RKO (cell line): ENCODE measurements around the gene ACD.

Source experiments
- DNase-seq: peaks from one replicate; pipeline ENCODE4 v3.0.0-alpha.2; 2016; ENCODE audit warnings: low spot score

The ACD gene

DNA sequence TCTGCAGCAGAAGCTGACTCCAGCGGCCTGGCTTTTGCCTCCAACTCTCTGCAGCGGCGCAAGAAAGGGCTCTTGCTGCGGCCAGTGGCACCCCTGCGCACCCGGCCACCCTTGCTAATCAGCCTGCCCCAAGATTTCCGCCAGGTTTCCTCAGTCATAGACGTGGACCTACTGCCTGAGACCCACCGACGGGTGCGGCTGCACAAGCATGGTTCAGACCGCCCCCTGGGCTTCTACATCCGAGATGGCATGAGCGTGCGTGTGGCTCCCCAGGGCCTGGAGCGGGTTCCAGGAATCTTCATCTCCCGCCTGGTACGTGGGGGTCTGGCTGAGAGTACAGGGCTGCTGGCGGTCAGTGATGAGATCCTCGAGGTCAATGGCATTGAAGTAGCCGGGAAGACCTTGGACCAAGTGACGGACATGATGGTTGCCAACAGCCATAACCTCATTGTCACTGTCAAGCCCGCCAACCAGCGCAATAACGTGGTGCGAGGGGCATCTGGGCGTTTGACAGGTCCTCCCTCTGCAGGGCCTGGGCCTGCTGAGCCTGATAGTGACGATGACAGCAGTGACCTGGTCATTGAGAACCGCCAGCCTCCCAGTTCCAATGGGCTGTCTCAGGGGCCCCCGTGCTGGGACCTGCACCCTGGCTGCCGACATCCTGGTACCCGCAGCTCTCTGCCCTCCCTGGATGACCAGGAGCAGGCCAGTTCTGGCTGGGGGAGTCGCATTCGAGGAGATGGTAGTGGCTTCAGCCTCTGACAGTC is 2.0 kb upstream of the ACD start:
- DNase-seq, result no peak

DNA sequence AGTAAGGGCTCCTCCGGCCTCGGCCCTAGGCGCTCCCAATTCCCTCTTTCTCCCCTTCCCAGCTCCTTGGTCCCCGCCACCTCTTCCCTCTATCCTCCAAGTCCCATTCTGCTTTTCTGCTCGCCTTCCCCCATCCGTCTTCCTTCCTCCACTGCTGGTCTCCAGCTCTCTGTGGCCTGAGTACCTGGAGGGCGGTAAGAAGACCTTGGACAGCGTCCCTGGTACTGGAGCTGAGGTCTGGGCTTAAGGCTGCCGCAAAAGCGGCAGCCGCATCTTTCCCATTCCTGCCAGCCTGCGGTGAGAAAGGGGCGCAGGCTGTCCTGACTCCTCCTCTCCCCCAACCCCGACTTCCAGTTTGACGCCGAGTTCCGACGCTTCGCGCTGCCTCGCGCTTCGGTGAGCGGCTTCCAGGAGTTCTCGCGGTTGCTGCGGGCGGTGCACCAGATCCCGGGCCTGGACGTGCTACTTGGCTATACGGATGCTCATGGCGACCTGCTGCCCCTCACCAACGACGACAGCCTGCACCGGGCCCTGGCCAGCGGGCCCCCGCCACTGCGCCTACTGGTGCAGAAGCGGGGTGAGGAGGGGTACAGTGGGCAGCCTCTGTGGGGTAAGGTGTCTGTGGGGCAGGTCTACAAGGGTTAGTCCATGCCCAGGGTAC is 1.2 kb upstream of the ACD start:
- DNase-seq, result peak; percentile 35

DNA sequence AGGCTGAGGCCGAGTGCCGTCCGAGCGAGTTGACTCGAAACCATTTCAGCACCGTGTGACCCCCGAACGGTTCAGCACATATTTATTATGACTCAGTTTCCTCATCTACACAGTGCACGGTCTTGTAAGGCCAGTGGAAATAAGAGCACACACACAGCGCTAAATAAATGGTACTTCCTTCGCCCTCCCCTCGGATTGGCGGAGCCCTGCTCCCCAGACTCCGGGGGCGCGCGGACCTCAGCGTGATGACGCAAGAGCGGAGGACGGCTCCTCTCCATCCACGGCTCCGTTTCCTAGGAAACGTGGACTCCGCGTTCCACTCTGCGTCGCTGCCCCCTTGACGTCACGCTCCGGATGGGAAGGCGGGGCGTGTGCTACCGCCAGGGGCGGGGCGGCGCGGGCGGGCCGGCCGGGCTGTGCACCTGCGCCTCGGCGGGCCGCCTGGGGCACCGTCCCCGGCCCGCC is 536 bp upstream of the ACD start, which contains the start of gene PARD6A:
PARD6A (plus strand) TSS at position 397 of the 465 bp plus-strand sequence. CDS start 79 bp downstream, outside the sequence.
- DNase-seq, result peak; percentile 98

DNA sequence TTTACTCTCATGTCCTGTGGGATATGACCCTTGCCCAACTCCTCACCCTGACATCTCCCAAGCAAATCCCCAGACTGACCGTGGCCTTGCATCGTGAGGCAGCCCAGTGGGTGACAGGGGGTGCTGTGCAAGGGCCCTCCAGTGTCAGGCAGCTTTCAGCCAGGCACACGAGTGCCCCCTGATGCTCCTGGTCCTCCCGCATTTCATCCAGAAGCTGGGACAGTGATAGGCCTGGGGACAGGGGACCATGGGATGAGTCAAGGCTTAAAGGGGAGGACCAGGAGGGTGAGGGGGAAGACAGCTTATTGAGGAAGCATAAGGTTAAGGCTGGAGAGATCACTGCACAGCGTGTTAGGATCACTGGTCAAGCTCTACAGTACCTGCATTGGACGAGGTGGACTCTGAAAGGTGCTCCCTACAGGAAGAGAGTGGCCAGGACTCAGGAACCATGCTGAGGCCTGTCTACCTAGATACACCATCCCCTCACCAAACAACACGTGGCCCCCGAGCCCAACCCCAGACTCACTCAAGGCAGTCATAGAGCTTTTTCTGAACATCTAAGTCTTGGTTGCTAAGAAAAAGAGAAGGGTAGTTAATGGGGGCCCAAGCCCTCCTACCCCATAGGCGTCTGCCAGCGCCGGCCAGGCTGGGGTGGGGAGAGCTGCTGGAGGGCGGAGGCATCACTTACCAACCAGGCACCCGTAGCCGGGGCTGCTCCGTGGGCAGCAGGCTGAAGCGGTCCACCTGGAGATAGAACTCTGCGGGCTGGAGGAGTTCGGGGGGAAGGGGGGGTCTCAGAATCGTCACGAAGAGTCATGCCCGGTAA is 998 bp downstream of the ACD start:
- peak; percentile 34 for DNase-seq

DNA sequence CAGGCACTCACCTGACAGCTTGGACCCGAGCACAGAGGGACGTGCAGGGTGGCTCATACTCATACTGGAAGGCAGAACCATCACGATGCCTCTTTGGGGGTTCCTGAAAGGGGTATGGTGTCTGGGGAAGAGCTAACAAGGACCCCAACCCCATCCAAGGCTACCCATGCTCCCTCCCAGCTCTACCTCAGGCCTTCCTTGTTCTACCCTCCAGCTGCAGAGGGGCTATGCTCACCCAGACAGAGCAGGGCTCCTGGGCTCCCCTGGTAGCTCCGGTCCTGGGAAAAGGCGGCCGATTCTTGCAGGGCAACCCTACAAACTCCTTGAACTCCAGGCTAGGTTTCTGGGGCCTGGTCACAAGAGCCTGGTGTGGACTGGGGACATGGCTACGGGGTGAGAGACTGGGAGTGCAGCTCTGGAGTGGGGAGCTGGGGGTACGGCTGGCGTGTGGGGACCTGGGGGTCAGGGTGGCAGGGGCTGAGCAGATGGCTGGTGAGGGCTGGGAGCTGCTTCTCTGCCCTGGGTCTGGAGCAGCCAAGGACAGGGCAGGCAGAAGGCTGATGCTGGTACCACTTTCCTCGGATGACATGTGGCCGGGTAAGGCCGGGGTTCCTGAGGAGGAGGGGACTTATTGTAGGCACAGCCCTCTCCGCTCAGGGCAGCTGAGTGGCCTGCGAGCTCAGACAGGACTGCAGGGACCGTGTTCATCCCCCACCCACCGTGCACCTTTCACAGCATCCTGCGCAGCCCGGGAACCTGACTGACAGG is 2.1 kb downstream of the ACD start:
- no peak for DNase-seq

DNA sequence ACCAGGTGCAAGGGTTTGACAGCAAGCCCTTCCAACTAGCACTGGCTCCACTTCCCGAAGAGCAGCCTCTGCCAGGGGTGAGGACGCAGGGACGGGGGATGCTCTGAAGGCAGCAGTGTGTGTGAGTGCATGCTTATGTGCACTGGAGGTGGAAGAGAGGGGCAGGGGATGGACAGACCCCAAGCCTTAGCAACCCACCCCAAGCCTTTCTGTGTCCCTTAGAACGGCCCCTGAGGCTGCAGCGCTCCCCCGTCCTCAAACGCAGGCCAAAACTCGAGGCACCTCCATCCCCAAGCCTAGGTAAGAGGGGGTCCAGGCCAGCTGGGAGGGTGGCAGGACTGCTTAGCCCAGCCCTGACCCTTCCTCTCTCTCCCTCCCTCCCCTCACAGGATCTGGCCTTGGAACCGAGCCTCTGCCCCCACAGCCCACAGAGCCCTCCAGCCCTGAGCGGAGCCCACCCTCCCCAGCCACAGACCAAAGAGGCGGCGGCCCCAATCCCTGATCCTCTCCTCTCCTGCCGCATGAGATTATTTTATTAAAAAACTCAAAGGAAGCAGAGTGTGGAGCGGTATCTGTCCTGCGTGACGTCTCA is 2.9 kb downstream of the ACD start:
- DNase-seq, result no peak

DNA sequence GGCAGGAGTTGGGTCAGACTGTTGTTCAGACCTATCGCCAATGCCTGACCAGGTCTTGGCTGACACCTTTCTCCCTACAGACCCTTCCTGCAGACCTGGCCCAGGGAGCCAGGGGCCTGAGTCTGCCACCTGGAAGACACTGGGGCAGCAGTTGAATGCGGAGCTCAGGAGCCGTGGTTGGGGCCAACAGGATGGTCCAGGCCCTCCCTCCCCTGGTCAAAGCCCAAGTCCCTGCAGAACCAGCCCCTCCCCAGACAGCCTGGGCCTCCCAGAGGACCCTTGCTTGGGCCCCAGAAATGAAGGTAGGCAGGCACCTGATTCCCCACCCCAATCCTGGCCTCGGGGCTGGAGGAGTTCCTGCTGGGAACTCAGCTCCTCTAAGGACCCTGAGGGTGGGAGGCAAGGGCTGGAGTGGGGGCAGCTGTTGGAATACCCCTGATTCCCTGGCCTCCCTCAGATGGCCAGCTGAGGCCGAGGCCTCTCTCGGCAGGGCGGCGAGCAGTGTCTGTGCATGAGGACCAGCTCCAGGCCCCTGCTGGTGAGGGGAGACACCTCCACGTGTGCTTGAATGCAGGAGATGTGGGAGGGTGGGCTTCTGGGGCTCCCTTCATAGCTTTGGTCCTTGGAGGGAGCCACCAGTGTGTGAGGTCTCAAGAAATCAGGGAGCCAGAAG is 3.6 kb downstream of the ACD start:
- DNase-seq, result no peak

DNA sequence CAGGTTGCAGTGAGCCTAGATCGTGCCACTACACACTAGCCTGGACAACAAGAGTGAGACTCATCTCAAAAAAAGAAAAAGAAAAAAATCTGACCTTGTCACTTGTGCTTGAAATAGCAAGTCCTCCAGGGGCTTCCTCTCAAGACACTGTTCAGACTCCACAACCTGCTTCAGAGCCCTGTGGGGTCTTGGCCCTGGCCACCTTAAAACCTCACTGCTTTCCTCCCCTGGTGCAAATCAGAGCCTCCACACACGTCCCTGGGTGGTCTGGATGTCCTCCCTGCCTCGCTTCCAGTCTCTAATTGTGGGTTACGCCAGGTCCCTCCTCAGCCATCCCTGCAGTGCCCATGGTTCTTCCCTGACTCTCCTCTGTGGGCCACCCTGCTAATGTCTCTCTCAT is 4.7 kb downstream of the ACD start:
- DNase-seq, result no peak

DNA sequence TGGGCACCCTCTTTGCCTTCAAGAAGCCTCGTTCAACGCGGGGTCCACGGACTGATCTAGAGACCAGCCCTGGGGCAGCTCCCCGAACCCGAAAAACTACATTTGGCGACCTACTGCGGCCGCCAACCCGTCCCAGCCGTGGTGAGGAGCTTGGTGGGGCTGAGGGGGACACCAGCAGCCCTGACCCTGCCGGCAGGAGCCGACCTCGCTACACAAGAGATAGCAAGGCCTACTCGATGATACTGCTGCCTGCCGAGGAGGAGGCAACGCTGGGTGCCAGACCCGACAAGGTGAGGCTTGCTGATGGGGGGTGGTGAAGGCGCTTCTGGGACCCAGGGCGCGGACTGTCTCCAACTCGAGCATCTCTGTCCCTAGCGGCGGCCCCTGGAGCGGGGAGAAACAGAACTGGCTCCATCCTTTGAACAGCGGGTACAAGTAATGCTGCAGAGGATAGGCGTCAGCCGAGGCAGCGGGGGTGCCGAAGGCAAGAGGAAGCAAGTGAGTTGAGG is 5.6 kb downstream of the ACD start:
- DNase-seq, result no peak

DNA sequence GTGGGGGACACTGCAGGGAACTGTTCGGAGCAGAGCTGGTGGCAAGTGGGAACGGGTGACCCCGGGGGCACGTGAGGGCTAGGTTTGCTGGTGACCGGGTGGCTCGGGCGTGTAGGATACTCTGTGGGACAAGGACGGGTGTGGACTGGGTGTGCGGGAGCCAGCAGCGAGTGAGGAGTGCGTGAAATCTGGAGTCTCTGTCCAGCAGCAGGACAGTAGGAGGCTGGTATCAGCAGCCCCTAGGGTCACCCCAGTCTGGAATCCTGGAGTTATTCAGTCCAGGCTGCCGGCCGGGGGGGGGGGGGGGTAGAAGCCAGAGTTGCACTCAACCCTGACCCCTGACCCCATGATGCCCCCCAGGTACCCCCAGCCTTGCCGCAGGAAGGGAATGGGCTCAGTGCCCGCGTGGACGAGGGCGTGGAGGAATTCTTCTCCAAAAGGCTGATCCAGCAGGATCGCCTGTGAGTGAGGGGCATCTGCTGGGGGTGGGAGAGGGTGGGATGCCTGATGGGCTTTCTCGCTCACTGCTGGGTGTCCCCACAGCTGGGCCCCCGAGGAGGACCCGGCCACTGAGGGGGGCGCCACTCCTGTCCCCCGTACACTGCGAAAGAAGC is 6.2 kb downstream of the ACD start:
- no peak for DNase-seq

DNA sequence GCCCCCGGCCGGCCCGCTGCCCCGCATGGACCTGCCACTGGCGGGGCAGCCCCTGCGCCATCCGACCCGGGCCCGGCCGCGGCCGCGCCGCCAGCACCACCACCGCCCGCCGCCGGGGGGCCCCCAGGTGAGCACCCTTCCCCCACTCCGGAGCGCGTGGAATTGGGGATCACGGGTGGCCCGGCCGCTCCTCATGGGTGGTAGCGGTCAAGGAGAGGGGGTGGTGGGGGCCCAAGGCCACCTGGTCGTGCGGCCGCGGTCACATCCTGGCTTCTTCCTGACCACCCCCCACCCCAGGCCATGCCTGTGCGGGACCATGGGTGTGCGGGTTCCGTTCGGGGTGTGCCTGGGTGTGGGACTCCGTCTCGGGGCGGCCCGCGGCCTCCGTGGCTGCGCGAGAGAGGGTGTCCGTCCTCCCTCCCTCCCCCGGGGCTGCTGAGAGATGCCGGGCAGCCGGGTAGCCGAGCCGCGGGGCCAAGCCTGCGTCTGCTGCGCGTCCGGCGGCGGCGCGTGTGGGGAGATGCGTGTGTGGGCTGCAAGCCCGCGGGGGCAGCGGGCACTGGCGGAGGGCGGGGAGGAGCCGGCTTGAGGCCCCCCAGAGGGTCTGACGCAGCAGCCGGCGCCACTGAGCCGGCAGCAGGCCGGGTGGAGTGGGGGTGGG is 6.8 kb downstream of the ACD start:
- DNase-seq, result no peak

DNA sequence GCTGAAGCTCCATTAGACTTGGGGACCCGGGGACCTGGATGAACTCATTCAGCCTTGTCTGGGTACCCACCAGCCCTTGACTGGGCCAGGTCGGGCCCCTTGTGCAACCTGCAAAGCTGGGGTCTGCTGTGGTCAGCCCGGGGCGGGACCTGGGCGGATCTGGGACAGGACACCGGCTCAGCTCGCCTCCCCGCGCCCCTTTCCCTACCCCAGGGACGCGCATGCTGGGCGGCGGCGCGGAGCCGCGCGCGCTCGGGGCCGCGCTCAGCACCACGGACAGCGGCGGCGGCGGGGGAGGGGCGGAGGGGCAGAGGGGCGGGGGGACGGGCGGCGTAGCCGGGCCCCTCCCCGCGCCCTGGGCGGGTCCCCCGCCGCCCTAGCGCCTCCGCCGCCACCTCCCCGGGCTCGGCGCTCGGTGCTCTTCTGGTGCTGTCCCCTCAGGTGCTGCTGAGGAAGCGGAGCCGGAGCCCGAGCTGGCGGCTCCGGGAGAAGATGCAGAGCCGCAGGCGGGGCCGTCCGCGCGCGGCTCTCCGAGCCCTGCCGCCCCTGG is 7.4 kb downstream of the ACD start:
- DNase-seq, result no peak

DNA sequence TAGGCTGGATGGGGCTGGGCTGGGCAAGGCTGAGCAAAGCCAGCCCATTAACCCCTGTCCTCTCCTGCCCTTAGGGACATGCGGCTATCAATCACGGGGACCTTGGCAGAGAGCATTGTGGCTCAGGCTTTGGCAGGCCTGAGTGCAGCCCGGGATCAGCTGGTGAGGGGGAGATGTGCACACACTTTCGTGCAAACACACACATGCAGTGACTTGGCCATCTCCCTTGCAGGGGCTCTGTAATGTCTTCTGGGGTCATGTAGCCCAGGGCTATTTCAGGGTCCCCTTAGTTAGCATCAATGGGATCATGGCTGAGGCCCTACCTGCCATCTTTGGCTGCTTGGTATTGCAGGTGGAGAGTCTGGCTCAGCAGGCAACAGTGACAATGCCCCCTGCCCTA is 8.2 kb downstream of the ACD start:
- no peak for DNase-seq

DNA sequence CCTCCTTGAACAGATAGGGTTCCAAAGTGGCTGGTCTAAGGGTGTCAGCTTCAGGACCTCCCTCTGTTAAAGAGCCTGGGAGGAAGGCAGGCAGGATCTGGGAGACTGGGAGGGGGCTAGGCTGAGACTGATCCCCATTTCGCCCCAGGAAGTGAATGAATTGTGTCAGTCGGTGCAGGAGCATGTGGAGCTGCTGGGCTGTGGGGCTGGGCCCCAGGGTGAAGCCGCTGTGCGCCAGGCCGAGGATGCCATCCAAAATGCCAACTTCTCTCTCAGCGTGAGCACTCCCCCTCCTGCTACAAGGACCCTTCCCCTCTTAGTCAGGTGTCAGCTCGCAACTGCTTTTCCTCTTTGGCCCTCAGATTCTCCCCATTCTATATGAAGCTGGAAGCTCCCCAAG is 9.0 kb downstream of the ACD start:
- no peak for DNase-seq

DNA sequence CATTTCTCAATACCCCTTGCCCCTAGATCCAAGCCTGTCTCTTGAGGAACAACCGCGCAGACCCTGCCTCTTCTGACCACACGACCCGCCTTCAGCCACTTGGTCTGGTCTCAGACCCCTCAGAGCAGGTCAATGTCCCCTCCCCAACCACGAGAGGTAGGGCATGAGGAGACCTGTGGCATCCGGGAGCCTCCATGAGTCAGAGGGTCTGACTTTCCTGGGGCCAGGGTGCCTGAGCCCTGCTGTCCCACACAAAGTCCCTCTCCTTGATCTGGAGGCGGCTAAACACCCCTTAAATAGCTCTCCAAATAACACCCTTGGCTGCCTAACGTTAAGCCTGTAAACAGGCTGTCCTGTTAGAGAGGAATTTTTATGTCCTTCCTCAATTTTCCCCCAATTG is 10.0 kb downstream of the ACD start:
- no peak for DNase-seq

DNA sequence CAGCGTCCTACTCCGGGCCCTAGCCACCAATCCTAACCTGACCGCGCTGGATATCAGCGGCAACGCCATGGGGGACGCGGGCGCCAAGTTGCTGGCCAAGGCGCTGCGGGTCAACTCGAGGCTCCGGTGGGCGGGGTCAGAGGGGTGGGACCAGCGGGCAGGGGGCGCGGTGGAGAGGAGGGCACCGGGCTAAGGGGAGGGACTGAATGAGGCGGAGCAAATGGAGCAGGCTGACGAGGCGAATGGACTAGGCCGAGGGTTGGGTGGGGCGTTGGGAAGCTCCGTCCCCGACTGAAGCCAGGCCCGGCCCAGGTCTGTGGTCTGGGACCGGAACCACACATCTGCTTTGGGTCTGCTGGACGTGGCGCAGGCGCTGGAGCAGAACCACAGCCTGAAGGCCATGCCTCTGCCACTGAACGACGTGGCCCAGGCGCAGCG is 10.5 kb downstream of the ACD start:
- no peak for DNase-seq

DNA sequence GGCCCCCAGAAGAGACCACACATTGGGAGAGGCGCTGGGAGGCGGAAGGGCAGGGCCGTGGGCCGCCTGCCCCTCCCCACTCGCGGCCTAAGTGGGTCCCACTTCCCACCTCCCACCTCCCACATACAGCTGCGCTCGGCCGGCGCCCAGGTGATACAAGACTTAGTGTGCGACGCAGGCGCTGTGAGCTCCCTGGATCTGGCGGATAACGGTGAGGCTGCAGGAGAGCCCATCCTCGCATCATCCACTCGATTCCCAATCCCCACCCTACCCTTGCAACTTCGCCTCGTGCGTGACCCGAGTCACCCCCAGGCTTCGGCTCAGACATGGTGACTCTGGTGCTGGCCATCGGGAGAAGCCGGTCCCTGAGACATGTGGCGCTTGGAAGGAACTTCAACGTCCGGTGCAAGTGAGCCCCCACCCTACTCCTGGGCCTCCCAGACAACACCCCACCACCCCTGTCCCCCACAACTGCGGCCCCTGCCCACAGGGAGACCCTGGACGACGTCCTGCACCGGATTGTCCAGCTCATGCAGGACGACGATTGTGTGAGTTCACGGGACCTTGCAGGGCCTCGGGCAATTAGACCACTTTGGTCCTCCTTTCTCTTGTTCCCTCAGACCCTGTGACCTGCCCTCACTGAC is 11.2 kb downstream of the ACD start:
- no peak for DNase-seq

DNA sequence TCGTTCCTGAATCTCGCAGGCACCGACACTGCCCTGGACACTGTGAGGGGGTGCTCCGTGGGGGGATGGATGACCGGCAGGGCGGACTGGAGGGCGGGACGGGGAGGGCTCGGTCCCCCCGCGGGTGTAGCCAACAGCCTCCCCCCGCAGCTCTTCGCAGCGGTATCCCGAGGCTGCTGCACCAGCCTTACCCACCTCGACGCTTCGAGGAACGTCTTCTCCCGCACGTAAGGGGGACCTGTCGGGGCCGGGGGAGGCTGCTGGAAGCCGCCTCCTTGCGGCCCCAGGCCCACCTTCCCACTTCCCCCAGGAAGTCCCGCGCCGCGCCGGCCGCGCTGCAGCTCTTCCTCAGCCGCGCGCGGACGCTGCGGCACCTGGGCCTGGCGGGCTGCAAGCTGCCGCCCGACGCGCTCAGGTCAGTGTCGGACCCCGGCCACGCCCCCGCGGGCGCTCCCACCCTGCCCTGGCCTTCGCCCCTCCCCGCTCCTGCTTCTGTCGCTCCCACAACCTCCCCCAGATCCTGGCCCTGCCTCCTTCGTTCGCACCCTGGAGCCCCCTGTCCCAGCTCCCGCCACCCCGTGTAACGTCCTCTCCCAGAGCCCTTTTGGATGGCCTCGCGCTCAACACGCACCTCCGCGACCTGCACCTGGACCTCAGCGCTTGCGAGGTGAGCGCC is 11.8 kb downstream of the ACD start:
- no peak for DNase-seq
